ENCODE measurements around the gene TEX264. TPM values are rescaled to one million over a fixed set of nuclear protein-coding genes. Genes with fewer than 3 reads are reported as not detected.

TEX264 gene
- total RNA-seq, 1 donor from 2014 or later = 43.1 TPM

GRCh38 chr3:51705276-51706020 lies 34.4 kb downstream of the TEX264 start:
- Mint-ChIP-seq H3K4me3 (ENCODE audit: low read depth) (no peak overlapping the region), H3K4me1 (ENCODE audit: low read depth) (peaks cover 5% of the 10 kb centered on the region), H3K27me3 (ENCODE audit: low read depth) (peaks cover 1% of the 10 kb centered on the region), H3K9me3 (peaks cover 4% of the 10 kb centered on the region), H3K36me3 (ENCODE audit: low read depth) (peaks cover 5% of the 10 kb centered on the region), H3K27ac (no peak overlapping the region)
- DNase-seq (ENCODE audit: low spot score) = no peak
- intact Hi-C loops (cut with micrococcal nuclease) = no loop called here

- DNase-seq (ENCODE audit: low spot score) = no peak
- H3K4me3 Mint-ChIP-seq (ENCODE audit: low read depth) = no peak overlapping the region
- intact Hi-C loops (cut with micrococcal nuclease) = no loop called here
- H3K4me1 Mint-ChIP-seq (ENCODE audit: low read depth) = peaks cover 5% of the 10 kb centered on the region
- H3K9me3 Mint-ChIP-seq = peaks cover 4% of the 10 kb centered on the region
- H3K36me3 Mint-ChIP-seq (ENCODE audit: low read depth) = peaks cover 5% of the 10 kb centered on the region
- H3K27ac Mint-ChIP-seq = no peak overlapping the region
- H3K27me3 Mint-ChIP-seq (ENCODE audit: low read depth) = peaks cover 1% of the 10 kb centered on the region
Measured at GRCh38 chr3:51706021-51706485, 35.0 kb downstream of the TEX264 start.

GRCh38 chr3:51706788-51707731 lies 36.0 kb downstream of the TEX264 start, which contains the start of gene GRM2:
Gene GRM2 (plus strand): TSS chr3:51707068. CDS start chr3:51708984, 1,916 bp downstream.
- no peak within 1 kb of the TSS for H3K4me3 Mint-ChIP-seq (ENCODE audit: low read depth)
- no peak within 1 kb of the TSS for H3K27ac Mint-ChIP-seq
- H3K9me3 Mint-ChIP-seq = peaks cover 4% of the 10 kb centered on the region
- peaks cover 5% of the 10 kb centered on the region for H3K4me1 Mint-ChIP-seq (ENCODE audit: low read depth)
- no peak for DNase-seq (ENCODE audit: low spot score)
- intact Hi-C loops (cut with micrococcal nuclease) = no loop called here
- peaks cover 1% of the 10 kb centered on the region for H3K27me3 Mint-ChIP-seq (ENCODE audit: low read depth)
- H3K36me3 Mint-ChIP-seq (ENCODE audit: low read depth) = peaks cover 5% of the 10 kb centered on the region

- DNase-seq (ENCODE audit: low spot score) = no peak
Measured at GRCh38 chr3:51708216-51708845, 37.3 kb downstream of the TEX264 start.

GRCh38 chr3:51709004-51709420 lies 38.0 kb downstream of the TEX264 start:
- H3K9me3 Mint-ChIP-seq = peaks cover 4% of the 10 kb centered on the region
- no peak overlapping the region for H3K27ac Mint-ChIP-seq
- peaks cover 1% of the 10 kb centered on the region for H3K27me3 Mint-ChIP-seq (ENCODE audit: low read depth)
- intact Hi-C loops (cut with micrococcal nuclease) = no loop called here
- no peak for DNase-seq (ENCODE audit: low spot score)
- peaks cover 5% of the 10 kb centered on the region for H3K36me3 Mint-ChIP-seq (ENCODE audit: low read depth)
- H3K4me3 Mint-ChIP-seq (ENCODE audit: low read depth) = no peak overlapping the region
- H3K4me1 Mint-ChIP-seq (ENCODE audit: low read depth) = peaks cover 5% of the 10 kb centered on the region

More at GRCh38 chr3:51708216-51708845, 37.3 kb downstream of the TEX264 start:
- no peak overlapping the region for H3K4me3 Mint-ChIP-seq (ENCODE audit: low read depth)
- H3K27ac Mint-ChIP-seq = no peak overlapping the region
- intact Hi-C loops (cut with micrococcal nuclease) = no loop called here
- peaks cover 4% of the 10 kb centered on the region for H3K9me3 Mint-ChIP-seq
- H3K27me3 Mint-ChIP-seq (ENCODE audit: low read depth) = peaks cover 1% of the 10 kb centered on the region
- peaks cover 5% of the 10 kb centered on the region for H3K4me1 Mint-ChIP-seq (ENCODE audit: low read depth)
- H3K36me3 Mint-ChIP-seq (ENCODE audit: low read depth) = peaks cover 5% of the 10 kb centered on the region

- Mint-ChIP-seq H3K9me3 (peaks cover 4% of the 10 kb centered on the region), H3K27ac (peak overlapping the region; percentile 90)
- DNase-seq (ENCODE audit: low spot score) = no peak
Measured at GRCh38 chr3:51709675-51710074, 38.6 kb downstream of the TEX264 start.

GRCh38 chr3:51710631-51711351 lies 39.7 kb downstream of the TEX264 start:
- no peaks in the 10 kb centered on the region for H3K36me3 Mint-ChIP-seq (ENCODE audit: low read depth)
- intact Hi-C loops (cut with micrococcal nuclease) = no loop called here
- H3K9me3 Mint-ChIP-seq = peaks cover 4% of the 10 kb centered on the region
- no peak overlapping the region for H3K4me3 Mint-ChIP-seq (ENCODE audit: low read depth)
- peaks cover 5% of the 10 kb centered on the region for H3K4me1 Mint-ChIP-seq (ENCODE audit: low read depth)
- H3K27me3 Mint-ChIP-seq (ENCODE audit: low read depth) = peaks cover 1% of the 10 kb centered on the region
- no peak for DNase-seq (ENCODE audit: low spot score)
- no peak overlapping the region for H3K27ac Mint-ChIP-seq

More at GRCh38 chr3:51709675-51710074, 38.6 kb downstream of the TEX264 start:
- peaks cover 1% of the 10 kb centered on the region for H3K27me3 Mint-ChIP-seq (ENCODE audit: low read depth)
- H3K36me3 Mint-ChIP-seq (ENCODE audit: low read depth) = peaks cover 3% of the 10 kb centered on the region
- intact Hi-C loops (cut with micrococcal nuclease) = no loop called here
- peaks cover 5% of the 10 kb centered on the region for H3K4me1 Mint-ChIP-seq (ENCODE audit: low read depth)
- H3K4me3 Mint-ChIP-seq (ENCODE audit: low read depth) = no peak overlapping the region

- Mint-ChIP-seq H3K4me1 (ENCODE audit: low read depth) (peaks cover 2% of the 10 kb centered on the region), H3K36me3 (ENCODE audit: low read depth) (no peaks in the 10 kb centered on the region), H3K27me3 (ENCODE audit: low read depth) (peaks cover 1% of the 10 kb centered on the region), H3K9me3 (peaks cover 4% of the 10 kb centered on the region), H3K4me3 (ENCODE audit: low read depth) (no peak overlapping the region), H3K27ac (no peak overlapping the region)
- no peak for DNase-seq (ENCODE audit: low spot score)
- intact Hi-C loops (cut with micrococcal nuclease) = no loop called here
Measured at GRCh38 chr3:51711352-51712037, 40.4 kb downstream of the TEX264 start.

- no peak for DNase-seq (ENCODE audit: low spot score)
- Mint-ChIP-seq H3K27me3 (ENCODE audit: low read depth) (peaks cover 1% of the 10 kb centered on the region), H3K9me3 (peaks cover 4% of the 10 kb centered on the region), H3K36me3 (ENCODE audit: low read depth) (no peaks in the 10 kb centered on the region), H3K4me1 (ENCODE audit: low read depth) (peaks cover 2% of the 10 kb centered on the region), H3K27ac (no peak overlapping the region), H3K4me3 (ENCODE audit: low read depth) (no peak overlapping the region)
- intact Hi-C loops (cut with micrococcal nuclease) = no loop called here
Measured at GRCh38 chr3:51712038-51712420, 41.0 kb downstream of the TEX264 start.

GRCh38 chr3:51712511-51712931 lies 41.5 kb downstream of the TEX264 start:
- Mint-ChIP-seq H3K4me3 (ENCODE audit: low read depth) (no peak overlapping the region), H3K9me3 (peaks cover 4% of the 10 kb centered on the region), H3K27me3 (ENCODE audit: low read depth) (peaks cover 1% of the 10 kb centered on the region), H3K27ac (no peak overlapping the region), H3K36me3 (ENCODE audit: low read depth) (no peaks in the 10 kb centered on the region), H3K4me1 (ENCODE audit: low read depth) (peaks cover 2% of the 10 kb centered on the region)
- DNase-seq (ENCODE audit: low spot score) = no peak
- intact Hi-C loops (cut with micrococcal nuclease) = no loop called here

- no peaks in the 10 kb centered on the region for H3K36me3 Mint-ChIP-seq (ENCODE audit: low read depth)
- H3K27ac Mint-ChIP-seq = no peak overlapping the region
- peaks cover 1% of the 10 kb centered on the region for H3K27me3 Mint-ChIP-seq (ENCODE audit: low read depth)
- H3K9me3 Mint-ChIP-seq = peaks cover 4% of the 10 kb centered on the region
- intact Hi-C loops (cut with micrococcal nuclease) = no loop called here
- no peak for DNase-seq (ENCODE audit: low spot score)
- peaks cover 2% of the 10 kb centered on the region for H3K4me1 Mint-ChIP-seq (ENCODE audit: low read depth)
- H3K4me3 Mint-ChIP-seq (ENCODE audit: low read depth) = no peak overlapping the region
Measured at GRCh38 chr3:51712963-51713362, 41.9 kb downstream of the TEX264 start.
